Colonic mucosa (tissue), 4 donors: ENCODE results near the gene KCNJ6. TPM values are rescaled to one million over a fixed set of nuclear protein-coding genes. Genes with fewer than 3 reads are reported as not detected.

Source experiments
- DNase-seq: peaks from one replicate; pipeline ENCODE4 v3.0.0-alpha.2; 2020
- H3K27ac ChIP-seq: fragments of 200-600 bp; one replicate; pipeline ENCODE4 v1.8.0; 2021
- H3K27me3 ChIP-seq: fragments of 200-600 bp; one replicate; pipeline ENCODE4 v1.8.0; 2021
- H3K36me3 ChIP-seq: fragments of 200-600 bp; one replicate; pipeline ENCODE4 v1.8.0; 2021
- H3K4me1 ChIP-seq: fragments of 200-600 bp; one replicate; pipeline ENCODE4 v1.8.0; 2021; ENCODE audit warnings: mild to moderate bottlenecking
- H3K4me3 ChIP-seq: fragments of 200-600 bp; one replicate; pipeline ENCODE4 v1.8.0; 2021
- H3K9ac ChIP-seq, 2 donors: one replicate each; pipeline ENCODE4 v1.7.0; 2013; ENCODE audit warnings: control low read depth in 2 of 2, low read depth in 2 of 2, low read length in 2 of 2
- H3K9me3 ChIP-seq: fragments of 200-600 bp; one replicate; pipeline ENCODE4 v1.8.0; 2021
- intact Hi-C: fragments of 100-400 bp; cut with DNase I; formaldehyde crosslinking; loops from one replicate; pipeline ENCODE4 v1.14.1; 2022
- total RNA-seq, 2 donors: library from RNA; stranded (reverse); fragmentation: NEBNext Ultra II Directional in 1 of 2; extraction: Animal tissue kit (Norgen Biotek cat#: 25700) in 1 of 2; gene quantifications; one replicate each; pipeline ENCODE4 v1.2.1, GENCODE V29; 2021
- TF ChIP-seq, protein P1 (sequence below): fragments of 200-600 bp; IDR thresholded peaks from one replicate; pipeline ENCODE4 v1.8.0; 2022; ENCODE audit warnings: antibody characterized with exemption, mild to moderate bottlenecking
- donor health status: healthy.
- donor health status: DM: no; HTN: no; CAD: no.
- donor health status: DM: no; HTN: no; CAD: no.

KCNJ6 gene
- total RNA-seq, 2 donors from 2014 or later, result 0.05 to 0.21 TPM

DNA sequence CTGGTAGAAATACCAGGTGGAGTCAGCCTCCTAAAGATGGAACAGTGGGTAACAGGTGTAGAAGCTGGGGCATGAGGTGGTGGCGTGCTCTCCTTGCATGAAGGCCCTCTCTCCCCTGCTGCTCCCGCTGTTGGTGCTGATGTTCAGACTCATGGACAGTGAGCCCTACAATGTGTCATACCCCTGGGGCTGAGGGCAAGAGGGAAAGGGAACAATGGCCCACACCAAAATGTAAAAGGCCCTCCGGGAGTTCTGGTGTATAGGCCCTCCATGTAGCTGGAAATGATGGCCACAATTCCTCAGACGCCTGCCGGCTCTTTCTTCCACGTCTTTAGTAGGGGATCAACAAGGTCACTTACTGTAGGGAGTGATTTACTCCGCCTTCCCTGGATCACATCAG is 354.8 kb downstream of the KCNJ6 start:
- H3K27me3 ChIP-seq, result no peaks in the 10 kb centered on the region
- no peak overlapping the region for H3K4me3 ChIP-seq
- no peak overlapping the region for H3K27ac ChIP-seq
- TF ChIP-seq, protein P1, sequence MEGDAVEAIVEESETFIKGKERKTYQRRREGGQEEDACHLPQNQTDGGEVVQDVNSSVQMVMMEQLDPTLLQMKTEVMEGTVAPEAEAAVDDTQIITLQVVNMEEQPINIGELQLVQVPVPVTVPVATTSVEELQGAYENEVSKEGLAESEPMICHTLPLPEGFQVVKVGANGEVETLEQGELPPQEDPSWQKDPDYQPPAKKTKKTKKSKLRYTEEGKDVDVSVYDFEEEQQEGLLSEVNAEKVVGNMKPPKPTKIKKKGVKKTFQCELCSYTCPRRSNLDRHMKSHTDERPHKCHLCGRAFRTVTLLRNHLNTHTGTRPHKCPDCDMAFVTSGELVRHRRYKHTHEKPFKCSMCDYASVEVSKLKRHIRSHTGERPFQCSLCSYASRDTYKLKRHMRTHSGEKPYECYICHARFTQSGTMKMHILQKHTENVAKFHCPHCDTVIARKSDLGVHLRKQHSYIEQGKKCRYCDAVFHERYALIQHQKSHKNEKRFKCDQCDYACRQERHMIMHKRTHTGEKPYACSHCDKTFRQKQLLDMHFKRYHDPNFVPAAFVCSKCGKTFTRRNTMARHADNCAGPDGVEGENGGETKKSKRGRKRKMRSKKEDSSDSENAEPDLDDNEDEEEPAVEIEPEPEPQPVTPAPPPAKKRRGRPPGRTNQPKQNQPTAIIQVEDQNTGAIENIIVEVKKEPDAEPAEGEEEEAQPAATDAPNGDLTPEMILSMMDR, result no peak
- H3K9ac ChIP-seq, result no peak overlapping the region
- H3K9me3 ChIP-seq, result no peaks in the 10 kb centered on the region
- no peak for DNase-seq
- H3K4me1 ChIP-seq, result no peaks in the 10 kb centered on the region
- intact Hi-C loops, result loop anchor here (10.0 kb wide), 1 partner anchor 297 kb away; the partner anchor contains the start of gene VPS26C
- H3K36me3 ChIP-seq, result no peaks in the 10 kb centered on the region

DNA sequence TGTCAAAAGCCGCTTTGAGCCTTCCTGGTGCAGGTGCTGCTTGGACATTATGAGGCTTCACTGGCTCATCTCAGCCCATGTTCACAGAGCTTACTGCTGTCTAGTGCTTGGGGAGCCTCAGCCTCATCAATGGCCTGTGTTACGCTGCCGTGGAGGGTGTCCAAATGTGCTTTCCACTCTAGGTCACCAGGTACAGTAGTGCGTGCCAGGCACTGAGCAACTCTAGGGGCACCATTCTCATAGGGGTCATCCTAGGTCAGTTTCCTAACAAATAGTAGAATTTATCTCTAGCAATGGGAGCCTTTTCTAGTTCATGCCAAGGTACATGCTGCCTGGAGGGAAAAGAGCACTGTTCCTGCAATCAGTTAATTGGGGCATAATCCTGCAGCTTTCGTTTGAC is 355.9 kb downstream of the KCNJ6 start:
- no peaks in the 10 kb centered on the region for H3K36me3 ChIP-seq
- H3K4me1 ChIP-seq, result no peaks in the 10 kb centered on the region
- H3K4me3 ChIP-seq, result no peak overlapping the region
- H3K27ac ChIP-seq, result no peak overlapping the region
- intact Hi-C loops, result loop anchor here (10.0 kb wide), 1 partner anchor 296 kb away; the partner anchor contains the start of gene VPS26C
- no peaks in the 10 kb centered on the region for H3K9me3 ChIP-seq
- TF ChIP-seq, protein P1, result no peak
- H3K27me3 ChIP-seq, result no peaks in the 10 kb centered on the region
- no peak overlapping the region for H3K9ac ChIP-seq
- no peak for DNase-seq

GRCh38 chr21:37558676-37559211 is 357.5 kb downstream of the KCNJ6 start:
- H3K4me3 ChIP-seq, result no peak overlapping the region

More at GRCh38 chr21:37558676-37559211, 357.5 kb downstream of the KCNJ6 start:
- Histone ChIP-seq H3K27me3 (no peaks in the 10 kb centered on the region), H3K9ac (no peak overlapping the region), H3K9me3 (no peaks in the 10 kb centered on the region), H3K4me1 (no peaks in the 10 kb centered on the region), H3K27ac (no peak overlapping the region), H3K36me3 (no peaks in the 10 kb centered on the region)
- intact Hi-C loops, result no loop called here
- DNase-seq, result no peak
- TF ChIP-seq, protein P1, result no peak
